OCI-LY7 (cell line): Measurements from ENCODE around the gene TRIM15. TPM values are rescaled to one million over a fixed set of nuclear protein-coding genes. Genes with fewer than 3 reads are reported as not detected.
A peak's percentile ranks its signal among the peaks of the same experiment; 100 is the strongest.
"Not testable (repeated sequence)": the region's sequence is repeated elsewhere in the genome, so short reads cannot be mapped to it uniquely, and the experiment has no call there.

Experiments used
- BruUV-seq: library from RNA; stranded (reverse); fragments of 400-500 nt; replicated peaks from 2 replicates; lab custom pipeline; 2021; lab: Mats Ljungman, UMichigan
- CTCF ChIA-PET: fragments of 300-600 bp; sonication (Branson Sonifier 250); formaldehyde crosslinking; loops from one replicate; lab custom pipeline; 2022; ENCODE audit warnings: antibody characterized with exemption; ENCODE audit not compliant: unreplicated experiment; lab: Charles Lee
- POLR2A ChIA-PET: fragments of 300-600 bp; sonication (Branson Sonifier 250); formaldehyde crosslinking; loops from one replicate; lab custom pipeline; 2022; ENCODE audit warnings: antibody characterized with exemption; lab: Charles Lee
- DNase-seq: peaks from one replicate; pipeline ENCODE4 v3.0.0-alpha.2; 2015; ENCODE audit warnings: low spot score
- H2AFZ ChIP-seq: fragments of 200-600 bp; sonication (generic), shearing (Covaris generic); 2 replicates; pipeline ENCODE4 v1.6.1; 2014; ENCODE audit warnings: mild to moderate bottlenecking, antibody characterized with exemption, low read length, moderate library complexity
- H3K27ac ChIP-seq: fragments of 200-600 bp; sonication (generic); 2 replicates; pipeline ENCODE4 v1.5.1; 2014; ENCODE audit warnings: mixed run types, low read depth, mild to moderate bottlenecking, moderate library complexity, low read length, inconsistent platforms; ENCODE audit not compliant: poor library complexity, severe bottlenecking
- H3K36me3 ChIP-seq: fragments of 200-600 bp; sonication (generic); 2 replicates; pipeline ENCODE4 v1.6.1; 2014; ENCODE audit warnings: mild to moderate bottlenecking, antibody characterized with exemption, low read length, moderate library complexity, mixed read lengths; ENCODE audit not compliant: insufficient read depth
- H3K4me1 ChIP-seq: fragments of 200-600 bp; sonication (generic); 2 replicates; pipeline ENCODE4 v1.5.1; 2014; ENCODE audit warnings: mild to moderate bottlenecking, low read length; ENCODE audit not compliant: insufficient read depth, poor library complexity, severe bottlenecking
- H3K4me2 ChIP-seq: fragments of 200-600 bp; sonication (generic); 2 replicates; pipeline ENCODE4 v1.6.1; 2014; ENCODE audit warnings: mild to moderate bottlenecking, low read length
- H3K4me3 ChIP-seq: fragments of 200-600 bp; sonication (generic); 2 replicates; pipeline ENCODE4 v1.5.1; 2014; ENCODE audit warnings: mild to moderate bottlenecking, low read depth, low read length; ENCODE audit not compliant: poor library complexity, severe bottlenecking
- H3K79me2 ChIP-seq: fragments of 200-600 bp; sonication (generic); 2 replicates; pipeline ENCODE4 v1.6.1; 2016; ENCODE audit warnings: low read depth, mild to moderate bottlenecking, low read length, moderate library complexity, mixed read lengths; ENCODE audit not compliant: insufficient read depth
- H3K9me2 ChIP-seq: fragments of 200-600 bp; sonication (generic); 2 replicates; pipeline ENCODE4 v1.6.1; 2016; ENCODE audit warnings: mild to moderate bottlenecking, low read length, mixed read lengths; ENCODE audit not compliant: insufficient read depth
- H3K9me3 ChIP-seq: fragments of 200-600 bp; sonication (generic); 2 replicates; pipeline ENCODE4 v1.6.1; 2014; ENCODE audit warnings: mild to moderate bottlenecking, mixed run types, low read length, mixed read lengths
- H4K20me1 ChIP-seq: fragments of 200-600 bp; sonication (generic); 2 replicates; pipeline ENCODE4 v1.6.1; 2014; ENCODE audit warnings: mild to moderate bottlenecking, antibody characterized with exemption, low read length, moderate library complexity, mixed read lengths; ENCODE audit not compliant: insufficient read depth
- CTCF ChIP-seq: fragments of 200-600 bp; sonication (generic); conservative IDR thresholded peaks from 2 replicates; pipeline ENCODE4 v1.5.1; 2014; ENCODE audit warnings: mild to moderate bottlenecking, antibody characterized with exemption, low read length, moderate library complexity, mixed read lengths
- EZH2phosphoT487 ChIP-seq: fragments of 200-600 bp; sonication (generic); IDR thresholded peaks from 2 replicates; pipeline ENCODE4 v1.6.1; 2018; ENCODE audit warnings: low read depth, borderline replicate concordance, mild to moderate bottlenecking, mixed run types, antibody characterized with exemption, low read length, moderate library complexity, mixed read lengths
- intact Hi-C: fragments of 100-400 bp; cut with micrococcal nuclease; formaldehyde crosslinking; loops from one replicate; pipeline ENCODE4 v1.10.0; 2022; ENCODE audit not compliant: unreplicated experiment
- small RNA-seq: library from RNA; depleted of rRNA; stranded (forward); fragments of <200 nt; gene quantifications from one replicate; pipeline ENCODE3, GENCODE V24; 2014
- total RNA-seq, 2 experiments: library from RNA; depleted of rRNA in 1 of 2; stranded (reverse); fragments of >200 nt in 1 of 2; shearing (Covaris generic) in 1 of 2; gene quantifications; 2 replicates each; pipeline ENCODE4 v1.2.3, GENCODE V29; 2014 to 2022

TRIM15 gene
- total RNA-seq, 2 experiments from 2014 or later = not detected

GRCh38 chr6:30219244-30219643, 55.9 kb downstream of the TRIM15 start:
- no peak overlapping the region for H3K4me3 ChIP-seq
- DNase-seq = peak; percentile 85
- intact Hi-C loops = loop anchor here (1.0 kb wide), 1 partner anchor 178 kb away; no protein-coding TSS in a partner anchor
- ChIA-PET POLR2A (interaction anchor here (0.6 to 1.1 kb wide), 3 partner anchors 9 to 982 kb away, joined by 3 to 4 read pairs (median 3); no protein-coding TSS in a partner anchor), CTCF (no interaction called here)
- H3K9me3 ChIP-seq = peaks cover 17% of the 10 kb centered on the region; the same call in 1 of the 2 replicates
- no TSS peak for BruUV-seq
- H3K4me2 ChIP-seq = peak overlapping the region; percentile 25; the same call in 1 of the 2 replicates
- no peaks in the 10 kb centered on the region for H3K36me3 ChIP-seq
- TF ChIP-seq EZH2phosphoT487 (no peak), CTCF (peak; percentile 96)
- no peaks in the 10 kb centered on the region for H3K9me2 ChIP-seq
- no peaks in the 10 kb centered on the region for H3K79me2 ChIP-seq
- H4K20me1 ChIP-seq = no peaks in the 10 kb centered on the region
- no peak overlapping the region for H3K27ac ChIP-seq
- H3K4me1 ChIP-seq = peaks cover 39% of the 10 kb centered on the region
- H2AFZ ChIP-seq = peak overlapping the region; percentile 99

GRCh38 chr6:30221395-30221794, 58.0 kb downstream of the TRIM15 start:
- H3K79me2 ChIP-seq, intact Hi-C loops, H3K27ac ChIP-seq, H3K4me3 ChIP-seq, H3K36me3 ChIP-seq, H3K9me2 ChIP-seq, BruUV-seq, DNase-seq, H2AFZ ChIP-seq, H4K20me1 ChIP-seq, CTCF ChIA-PET, H3K4me2 ChIP-seq: not testable (repeated sequence)
- peaks cover 17% of the 10 kb centered on the region; the same call in 1 of the 2 replicates for H3K9me3 ChIP-seq
- peaks cover 17% of the 10 kb centered on the region for H3K4me1 ChIP-seq
- POLR2A ChIA-PET = interaction anchor here (0.6 to 1.1 kb wide), 2 partner anchors 18 to 58 kb away, joined by 3 read pairs; no protein-coding TSS in a partner anchor

- intact Hi-C loops, H2AFZ ChIP-seq, H3K79me2 ChIP-seq, CTCF ChIA-PET, H3K36me3 ChIP-seq, BruUV-seq, H3K9me2 ChIP-seq, H3K4me2 ChIP-seq, DNase-seq, H3K4me3 ChIP-seq, H4K20me1 ChIP-seq, POLR2A ChIA-PET, H3K27ac ChIP-seq: not testable (repeated sequence)
- Histone ChIP-seq H3K9me3 (peaks cover 17% of the 10 kb centered on the region; the same call in 1 of the 2 replicates), H3K4me1 (peaks cover 11% of the 10 kb centered on the region)
Observed at GRCh38 chr6:30221956-30222355, 58.6 kb downstream of the TRIM15 start.

Small RNA genes within 50 kb of the gene (small RNA-seq; reads per million reads assigned to genes)
- gene RF00554 = not detected

Other genes with a start within 250 kb of the TRIM15 start
- 672 and 804 TPM in 2 replicates for gene HLA-A, start 221.0 kb upstream of the TRIM15 start, total RNA-seq (2014; rRNA removed; shearing (Covaris generic))
- gene HLA-A, start 221.0 kb upstream of the TRIM15 start, total RNA-seq (2022) = 393 and 415 TPM in 2 replicates
- gene POLR1H, start 102.3 kb upstream of the TRIM15 start, total RNA-seq (2014; rRNA removed; shearing (Covaris generic)) = 60.5 and 67.5 TPM in 2 replicates
- gene POLR1H, start 102.3 kb upstream of the TRIM15 start, total RNA-seq (2022) = 39.3 and 43.1 TPM in 2 replicates
- gene PPP1R11, start 96.3 kb upstream of the TRIM15 start, total RNA-seq (2014; rRNA removed; shearing (Covaris generic)) = 30.6 and 35.6 TPM in 2 replicates
- 36.5 and 40.1 TPM in 2 replicates for gene PPP1R11, start 96.3 kb upstream of the TRIM15 start, total RNA-seq (2022)
- gene RNF39, start 87.8 kb upstream of the TRIM15 start, total RNA-seq (2014; rRNA removed; shearing (Covaris generic)) = not detected in 2 replicates
- not detected in 2 replicates for gene RNF39, start 87.8 kb upstream of the TRIM15 start, total RNA-seq (2022)
- gene TRIM31, start 50.5 kb upstream of the TRIM15 start, total RNA-seq (2014; rRNA removed; shearing (Covaris generic)) = not detected in 2 replicates
- gene TRIM31, start 50.5 kb upstream of the TRIM15 start, total RNA-seq (2022) = not detected in 2 replicates
- not detected in 2 replicates for gene TRIM40, start 27.4 kb upstream of the TRIM15 start, total RNA-seq (2014; rRNA removed; shearing (Covaris generic))
- gene TRIM40, start 27.4 kb upstream of the TRIM15 start, total RNA-seq (2022) = not detected in 2 replicates
- not detected in 2 replicates for gene TRIM10, start 2.3 kb upstream of the TRIM15 start, total RNA-seq (2014; rRNA removed; shearing (Covaris generic))
- not detected in 2 replicates for gene TRIM10, start 2.3 kb upstream of the TRIM15 start, total RNA-seq (2022)
- gene TRIM26, start 49.9 kb downstream of the TRIM15 start, total RNA-seq (2014; rRNA removed; shearing (Covaris generic)) = 53.2 and 55.0 TPM in 2 replicates
- gene TRIM26, start 49.9 kb downstream of the TRIM15 start, total RNA-seq (2022) = 53.3 and 55.5 TPM in 2 replicates
- 10.9 and 11.4 TPM in 2 replicates for gene TRIM39, start 163.4 kb downstream of the TRIM15 start, total RNA-seq (2014; rRNA removed; shearing (Covaris generic))
- 13.8 and 17.0 TPM in 2 replicates for gene TRIM39, start 163.4 kb downstream of the TRIM15 start, total RNA-seq (2022)
- gene RPP21, start 181.6 kb downstream of the TRIM15 start, total RNA-seq (2014; rRNA removed; shearing (Covaris generic)) = 77.3 and 88.1 TPM in 2 replicates
- 50.4 and 51.4 TPM in 2 replicates for gene RPP21, start 181.6 kb downstream of the TRIM15 start, total RNA-seq (2022)